Stomach (tissue), 4 donors: ENCODE results near the gene UAP1L1.

Experiments
- CTCF ChIP-seq, 7 experiments: fragments of 450-650 bp in 4 of 7; fragments of 200-600 bp in 3 of 7; sonication (generic) in 3 of 7; IDR thresholded peaks; one replicate each; pipeline ENCODE4 v1.5.1; 2016 to 2019; ENCODE audit warnings: antibody characterized with exemption in 7 of 7, control low read depth in 2 of 7, mild to moderate bottlenecking in 1 of 7
- EP300 ChIP-seq: sonication (generic); formaldehyde crosslinking; IDR thresholded peaks from one replicate; pipeline ENCODE4 v1.6.1; 2017; ENCODE audit warnings: antibody characterized with exemption
- POLR2A ChIP-seq, 4 donors: fragments of 450-650 bp; IDR thresholded peaks; one replicate each; pipeline ENCODE4 v1.6.1; 2016; ENCODE audit warnings: antibody characterized with exemption in 4 of 4, control low read depth in 2 of 4, mild to moderate bottlenecking in 1 of 4, moderate library complexity in 1 of 4

GRCh38 chr9:137085920-137086530, 8.7 kb downstream of the UAP1L1 start:
- TF ChIP-seq CTCF (IDR thresholded peaks at IDR 0.05) (no peak), POLR2A (IDR thresholded peaks at IDR 0.05) (no peak), EP300 (no peak)
